HCT116 (cell line): ENCODE data around the gene CAPG. TPM values are rescaled to one million over a fixed set of nuclear protein-coding genes. Genes with fewer than 3 reads are reported as not detected.

Experiments
- ATAC-seq: fragments of 200-7000 bp; cut with Tn5 transposase; 2 replicates; pipeline ENCODE4 v1.9.1; 2020; ENCODE audit warnings: mild to moderate bottlenecking, moderate library complexity
- BruUV-seq: library from RNA; stranded (reverse); fragments of 400-500 nt; replicated peaks from 2 replicates; lab custom pipeline; 2021; lab: Mats Ljungman, UMichigan
- CTCF ChIA-PET: fragments of 300-600 bp; sonication (Branson Sonifier 250); formaldehyde crosslinking; loops from one replicate; lab custom pipeline; 2021; ENCODE audit warnings: antibody characterized with exemption; lab: Charles Lee
- POLR2A ChIA-PET: fragments of 300-600, 350-600 bp; sonication (Branson Sonifier 250); formaldehyde crosslinking; loops from one replicate; lab custom pipeline; 2021; ENCODE audit warnings: antibody characterized with exemption; lab: Charles Lee
- RAD21 ChIA-PET, 2 experiments: fragments of 300-600 bp; sonication (Branson Sonifier 250); formaldehyde crosslinking; loops; one replicate each; lab custom pipeline; 2023; ENCODE audit warnings: low total read pairs in 2 of 2; ENCODE audit not compliant: uncharacterized antibody in 2 of 2, unreplicated experiment in 2 of 2, low non-redundant PET in 1 of 2; lab: Charles Lee
- DNase-seq: peaks from one replicate; pipeline ENCODE4 v3.0.0-alpha.2; 2010; ENCODE audit warnings: low read depth, low spot score
- H2AFZ ChIP-seq: fragments of 200-600 bp; shearing (Covaris generic), sonication (generic); 2 replicates; pipeline ENCODE4 v1.6.1; 2017; ENCODE audit warnings: low read depth, mixed run types, mixed read lengths, antibody characterized with exemption, low read length; ENCODE audit not compliant: poor library complexity, severe bottlenecking
- H3K27ac ChIP-seq: 2 replicates; pipeline ENCODE4 v1.5.1; 2012; ENCODE audit warnings: low read depth, low read length
- H3K27me3 ChIP-seq: fragments of 200-600 bp; sonication (generic); 2 replicates; pipeline ENCODE4 v1.6.1; 2016; ENCODE audit warnings: mixed run types, low read length, mixed read lengths; ENCODE audit not compliant: insufficient read depth
- H3K36me3 ChIP-seq, 2 experiments: fragments of 200-500 bp in 1 of 2; fragments of 200-600 bp in 1 of 2; sonication (Bioruptor generic) in 1 of 2; sonication (generic) in 1 of 2; 2 replicates each; pipeline versions ENCODE4 v1.5.1 to v1.6.1; 2014 to 2016; ENCODE audit warnings: low read length in 2 of 2, inconsistent platforms in 1 of 2, mixed read lengths in 1 of 2, mixed run types in 1 of 2; ENCODE audit not compliant: insufficient read depth in 2 of 2, control insufficient read depth in 1 of 2
- H3K4me1 ChIP-seq, 2 experiments: fragments of 200-600 bp in 1 of 2; sonication (generic) in 1 of 2; 2 replicates each; pipeline versions ENCODE4 v1.5.1 to v1.6.1; 2012 to 2017; ENCODE audit warnings: low read length in 2 of 2, inconsistent platforms in 1 of 2, mild to moderate bottlenecking in 1 of 2, mixed read lengths in 1 of 2, mixed run types in 1 of 2, moderate library complexity in 1 of 2; ENCODE audit not compliant: insufficient read depth in 2 of 2, control insufficient read depth in 1 of 2
- H3K4me2 ChIP-seq: fragments of 200-600 bp; sonication (generic); 2 replicates; pipeline ENCODE4 v1.6.1; 2017; ENCODE audit warnings: mixed run types, low read length, mixed read lengths
- H3K4me3 ChIP-seq, 2 experiments: fragments of 200-600 bp in 1 of 2; sonication (generic) in 1 of 2; replicated peaks in 1 of 2; 2 replicates each; pipeline ENCODE4 v1.5.1; 2011 to 2016; ENCODE audit warnings: low read length in 2 of 2, control low read depth in 1 of 2, low read depth in 1 of 2, mild to moderate bottlenecking in 1 of 2, mixed read lengths in 1 of 2, mixed run types in 1 of 2
- H3K79me2 ChIP-seq: fragments of 200-600 bp; sonication (generic); 2 replicates; pipeline ENCODE4 v1.6.1; 2017; ENCODE audit warnings: mild to moderate bottlenecking, mixed run types, low read length, moderate library complexity, mixed read lengths; ENCODE audit not compliant: insufficient read depth
- H3K9ac ChIP-seq: fragments of 200-600 bp; sonication (generic); 2 replicates; pipeline ENCODE4 v1.6.1; 2016; ENCODE audit warnings: low read length, mixed read lengths
- H3K9me2 ChIP-seq: fragments of 200-600 bp; sonication (generic), shearing (Covaris generic); 2 replicates; pipeline ENCODE4 v1.6.1; 2017; ENCODE audit warnings: mixed run types, mild to moderate bottlenecking, moderate library complexity; ENCODE audit not compliant: insufficient read depth
- H3K9me3 ChIP-seq, 2 experiments: fragments of 200-500 bp in 1 of 2; fragments of 200-600 bp in 1 of 2; sonication (Bioruptor generic) in 1 of 2; sonication (generic) in 1 of 2; 2 replicates each; pipeline ENCODE4 v1.6.1; 2014 to 2017; ENCODE audit warnings: low read length in 2 of 2, mixed read lengths in 2 of 2, inconsistent platforms in 1 of 2, low read depth in 1 of 2, mild to moderate bottlenecking in 1 of 2, mixed run types in 1 of 2, moderate library complexity in 1 of 2; ENCODE audit not compliant: control insufficient read depth in 1 of 2, insufficient read depth in 1 of 2
- H4K20me1 ChIP-seq: fragments of 200-600 bp; sonication (generic), shearing (Covaris generic); 2 replicates; pipeline ENCODE4 v1.6.1; 2017; ENCODE audit warnings: mixed run types, mild to moderate bottlenecking, moderate library complexity; ENCODE audit not compliant: insufficient read depth
- CEBPB ChIP-seq: IDR thresholded peaks from 2 replicates; pipeline ENCODE4 v1.6.1; 2012; ENCODE audit warnings: low read depth
- CTCF ChIP-seq, 3 experiments: fragments of 200-600 bp in 1 of 3; sonication (generic) in 1 of 3; IDR thresholded peaks in 2 of 3; conservative IDR thresholded peaks in 1 of 3; 2 replicates each; pipeline ENCODE4 v1.5.1; 2012 to 2017; ENCODE audit warnings: low read depth in 2 of 3, low read length in 2 of 3, antibody characterized with exemption in 1 of 3, borderline replicate concordance in 1 of 3, control low read depth in 1 of 3, mild to moderate bottlenecking in 1 of 3, mixed read lengths in 1 of 3, mixed run types in 1 of 3, moderate library complexity in 1 of 3; ENCODE audit not compliant: insufficient read depth in 1 of 3
- ELF1 ChIP-seq: IDR thresholded peaks from 2 replicates; pipeline ENCODE4 v1.6.1; 2012; ENCODE audit warnings: low read depth, borderline replicate concordance
- EZH2 ChIP-seq: fragments of 200-600 bp; sonication (generic); IDR thresholded peaks from 2 replicates; pipeline ENCODE4 v1.6.1; 2017; ENCODE audit warnings: antibody characterized with exemption, mixed run types
- EZH2phosphoT487 ChIP-seq: fragments of 200-600 bp; IDR thresholded peaks from 2 replicates; pipeline ENCODE4 v1.6.1; 2018; ENCODE audit warnings: antibody characterized with exemption, borderline replicate concordance
- FOSL1 ChIP-seq: IDR thresholded peaks from 2 replicates; pipeline ENCODE4 v1.6.1; 2012; ENCODE audit warnings: low read depth
- JUND ChIP-seq: IDR thresholded peaks from 2 replicates; pipeline ENCODE4 v1.6.1; 2012
- POLR2A ChIP-seq: IDR thresholded peaks from 2 replicates; pipeline ENCODE4 v1.7.0; 2011; ENCODE audit warnings: borderline replicate concordance; ENCODE audit not compliant: insufficient read depth, insufficient read length; ENCODE audit errors: extremely low read depth
- POLR2AphosphoS5 ChIP-seq: IDR thresholded peaks from 2 replicates; pipeline ENCODE4 v1.6.1; 2011; ENCODE audit warnings: mild to moderate bottlenecking, low read depth, low read length, moderate library complexity
- RAD21 ChIP-seq: IDR thresholded peaks from 2 replicates; pipeline ENCODE4 v1.6.1; 2012; ENCODE audit warnings: low read depth, mild to moderate bottlenecking
- SP1 ChIP-seq: IDR thresholded peaks from 2 replicates; pipeline ENCODE4 v1.6.1; 2012; ENCODE audit warnings: low read depth
- SRF ChIP-seq: IDR thresholded peaks from 2 replicates; pipeline ENCODE4 v1.6.1; 2012; ENCODE audit warnings: low read depth
- YY1 ChIP-seq: IDR thresholded peaks from 2 replicates; pipeline ENCODE4 v1.6.1; 2011; ENCODE audit warnings: low read length, low read depth, moderate library complexity, mild to moderate bottlenecking; ENCODE audit not compliant: insufficient replicate concordance; ENCODE audit errors: extremely low read depth
- ZBTB33 ChIP-seq: IDR thresholded peaks from 2 replicates; pipeline ENCODE4 v1.6.1; 2011; ENCODE audit warnings: mild to moderate bottlenecking, low read length, moderate library complexity; ENCODE audit not compliant: insufficient replicate concordance; ENCODE audit errors: extremely low read depth
- ZFX ChIP-seq: fragments of 450-650 bp; IDR thresholded peaks from 2 replicates; pipeline ENCODE4 v1.6.1; 2017
- intact Hi-C: fragments of 100-400 bp; cut with micrococcal nuclease; formaldehyde crosslinking; loops from 2 replicates; pipeline ENCODE4 v1.10.0; 2022
- total RNA-seq: library from RNA; stranded (reverse); gene quantifications from one replicate; pipeline ENCODE4 v1.2.1, GENCODE V29; 2021; ENCODE audit not compliant: unreplicated experiment
- TF ChIP-seq, protein P1 (sequence below): IDR thresholded peaks from 2 replicates; pipeline ENCODE4 v1.6.1; 2012

The CAPG gene
- total RNA-seq, 1 experiment from 2014 or later, result 223 TPM

GRCh38 chr2:85428343-85428881, 18.2 kb upstream of the CAPG start:
- intact Hi-C loops, result no loop called here
- POLR2A ChIA-PET, result interaction anchor here (15.9 kb wide), 1 partner anchor 117 kb away, joined by 236 read pairs; the partner anchor contains the start of gene MAT2A

GRCh38 chr2:85427300-85427835, 17.2 kb upstream of the CAPG start:
- CTCF ChIA-PET, result no interaction called here
- no peak overlapping the region for H2AFZ ChIP-seq
- DNase-seq, result no peak
- no peak overlapping the region for H3K4me2 ChIP-seq
- H3K9me2 ChIP-seq, result no peaks in the 10 kb centered on the region
- H3K9me3 ChIP-seq, result no peaks in the 10 kb centered on the region
- H3K27me3 ChIP-seq, result no peaks in the 10 kb centered on the region
- no peak for ATAC-seq
- no peaks in the 10 kb centered on the region for H3K36me3 ChIP-seq
- H3K4me1 ChIP-seq, result peaks cover 0 to 25% of the 10 kb centered on the region in 2 experiments; a peak in 3 of 4 replicates
- no peak overlapping the region for H3K4me3 ChIP-seq
- RAD21 ChIA-PET, result no interaction called here
- BruUV-seq, result no TSS peak
- no peaks in the 10 kb centered on the region for H4K20me1 ChIP-seq
- intact Hi-C loops, result no loop called here
- no peaks in the 10 kb centered on the region for H3K79me2 ChIP-seq
- no peak overlapping the region for H3K9ac ChIP-seq
- H3K27ac ChIP-seq, result no peak overlapping the region
- POLR2A ChIA-PET, result interaction anchor here (15.9 kb wide), 1 partner anchor 118 kb away, joined by 236 read pairs; the partner anchor contains the start of gene MAT2A
- TF ChIP-seq, protein P1, sequence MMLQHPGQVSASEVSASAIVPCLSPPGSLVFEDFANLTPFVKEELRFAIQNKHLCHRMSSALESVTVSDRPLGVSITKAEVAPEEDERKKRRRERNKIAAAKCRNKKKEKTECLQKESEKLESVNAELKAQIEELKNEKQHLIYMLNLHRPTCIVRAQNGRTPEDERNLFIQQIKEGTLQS, result no peak
- TF ChIP-seq FOSL1, result no peak
- no peak for TF ChIP-seq EZH2phosphoT487
- no peak for TF ChIP-seq JUND
- TF ChIP-seq CEBPB, result no peak
- TF ChIP-seq RAD21, result no peak
- no peak for TF ChIP-seq ZBTB33
- no peak for TF ChIP-seq EZH2
- no peak for TF ChIP-seq SRF
- TF ChIP-seq ZFX, result no peak
- no peak for TF ChIP-seq ELF1
- TF ChIP-seq POLR2A, result no peak
- no peak for TF ChIP-seq CTCF (IDR thresholded peaks at IDR 0.05 in 2 of 3, conservative IDR thresholded peaks at IDR 0.05 in 1 of 3; ENCODE audit: borderline replicate concordance in 1 of 3, insufficient read depth in 1 of 3, low read depth in 2 of 3, low read length in 2 of 3)
- TF ChIP-seq POLR2AphosphoS5, result no peak
- no peak for TF ChIP-seq YY1
- no peak for TF ChIP-seq SP1

More at GRCh38 chr2:85428343-85428881, 18.2 kb upstream of the CAPG start:
- Histone ChIP-seq H3K4me2 (no peak overlapping the region), H3K9me3 (no peaks in the 10 kb centered on the region), H3K27me3 (no peaks in the 10 kb centered on the region), H3K9ac (no peak overlapping the region), H3K79me2 (no peaks in the 10 kb centered on the region), H4K20me1 (no peaks in the 10 kb centered on the region), H3K9me2 (no peaks in the 10 kb centered on the region), H3K4me3 (no peak overlapping the region), H3K27ac (no peak overlapping the region), H3K36me3 (no peaks in the 10 kb centered on the region), H2AFZ (no peak overlapping the region), H3K4me1 (peaks cover 9 to 35% of the 10 kb centered on the region in 2 experiments)
- ChIA-PET CTCF (no interaction called here), RAD21 (no interaction called here)
- ATAC-seq, result no peak
- no peak for TF ChIP-seq POLR2A
- DNase-seq, result no peak
- no TSS peak for BruUV-seq
